Endodermal cell (in vitro differentiated cells): ENCODE measurements around the gene SNX6. TPM values are rescaled to one million over a fixed set of nuclear protein-coding genes. Genes with fewer than 3 reads are reported as not detected.

Experiments used
- DNase-seq: peaks from one replicate; pipeline ENCODE4 v3.0.0-alpha.2; 2017
- H3K27ac ChIP-seq: 2 replicates; pipeline ENCODE4 v1.5.1; 2013; ENCODE audit warnings: mild to moderate bottlenecking, low read depth, low read length, moderate library complexity
- H3K27me3 ChIP-seq: 2 replicates; pipeline ENCODE4 v1.6.1; 2013; ENCODE audit warnings: mild to moderate bottlenecking, low read length, moderate library complexity; ENCODE audit not compliant: insufficient read depth, control insufficient read depth, poor library complexity, severe bottlenecking
- H3K36me3 ChIP-seq: 2 replicates; pipeline ENCODE4 v1.7.0; 2013; ENCODE audit warnings: mild to moderate bottlenecking, low read length, moderate library complexity; ENCODE audit not compliant: control insufficient read depth, insufficient read depth
- H3K4me1 ChIP-seq: one replicate; pipeline ENCODE4 v1.7.0; 2013; ENCODE audit warnings: low read length; ENCODE audit not compliant: control insufficient read depth, insufficient read depth
- H3K4me3 ChIP-seq: 2 replicates; pipeline ENCODE4 v1.5.1; 2013; ENCODE audit warnings: mild to moderate bottlenecking, low read length, moderate library complexity
- H3K9ac ChIP-seq: 2 replicates; pipeline ENCODE4 v1.6.1; 2013; ENCODE audit warnings: mild to moderate bottlenecking, low read length, moderate library complexity; ENCODE audit not compliant: poor library complexity, severe bottlenecking; ENCODE audit errors: extremely low read depth
- H3K9me3 ChIP-seq: 2 replicates; pipeline ENCODE4 v1.6.1; 2013; ENCODE audit warnings: mild to moderate bottlenecking, low read length, moderate library complexity; ENCODE audit not compliant: control insufficient read depth
- H3K27ac Mint-ChIP-seq: 2 replicates; pipeline ENCODE4 v1.8.0; 2020; ENCODE audit warnings: mixed read lengths
- H3K27me3 Mint-ChIP-seq: 2 replicates; pipeline ENCODE4 v1.8.0; 2021; ENCODE audit warnings: mild to moderate bottlenecking, mixed read lengths; ENCODE audit not compliant: insufficient read depth
- H3K36me3 Mint-ChIP-seq: 2 replicates; pipeline ENCODE4 v1.8.0; 2020; ENCODE audit warnings: low read depth, mixed read lengths
- H3K4me1 Mint-ChIP-seq: 2 replicates; pipeline ENCODE4 v1.8.0; 2020; ENCODE audit warnings: mixed read lengths
- H3K4me3 Mint-ChIP-seq: 2 replicates; pipeline ENCODE4 v1.8.0; 2020; ENCODE audit warnings: mild to moderate bottlenecking, moderate library complexity, mixed read lengths
- H3K9me3 Mint-ChIP-seq: 2 replicates; pipeline ENCODE4 v1.8.0; 2020; ENCODE audit warnings: mild to moderate bottlenecking, mixed read lengths
- WGBS, 2 experiments: methylation state at CpG; one replicate each; pipeline versions ENCODE4 v1.1.5 to v1.1.7; 2013; ENCODE audit warnings: missing lambda C conversion rate in 2 of 2, mixed read lengths in 1 of 2; ENCODE audit not compliant: insufficient coverage in 1 of 2, insufficient read length in 1 of 2; 5-methylcytosine and 5-hydroxymethylcytosine counted together
- total RNA-seq, 2 donors: library from RNA; stranded (reverse); fragmentation: NEBNext Ultra II Directional in 1 of 2; extraction: Animal tissue kit (Norgen Biotek cat#: 25700) in 1 of 2; gene quantifications; 2 replicates in 1 of 2; 3 replicates in 1 of 2; pipeline ENCODE4 v1.2.1, GENCODE V29; 2021
- TF ChIP-seq, protein P1 (sequence below): fragments of 200-600 bp; sonication (generic); conservative IDR thresholded peaks from 2 replicates; pipeline ENCODE4 v1.5.0; 2021; ENCODE audit warnings: antibody characterized with exemption, mild to moderate bottlenecking

Gene SNX6
- total RNA-seq, 2 donors from 2014 or later = 69.6 to 73.2 TPM

DNA sequence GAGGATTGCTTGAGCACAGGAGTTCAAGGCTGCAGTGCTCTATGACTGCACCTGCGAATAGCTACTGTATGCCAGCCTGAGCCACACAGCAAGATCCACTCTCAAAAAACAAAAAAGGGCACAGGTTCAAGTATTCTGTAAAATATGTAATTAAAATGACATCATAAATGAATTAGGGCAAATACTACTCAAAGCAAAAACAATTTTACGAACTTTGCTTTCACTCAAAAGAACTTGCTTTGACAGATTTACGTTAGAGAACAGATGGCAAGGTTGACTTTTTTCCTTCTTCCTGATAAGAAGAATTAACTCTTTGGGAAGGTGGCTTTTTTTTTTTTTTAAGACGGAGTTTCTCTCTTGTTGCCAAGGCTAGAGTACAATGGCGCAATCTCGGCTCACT lies 46.4 kb downstream of the SNX6 start:
- H3K27me3 ChIP-seq = no peaks in the 10 kb centered on the region
- 93 to 94% methylated on average over 2 to 6 of the region's 6 CpGs for WGBS, 2 experiments
- Mint-ChIP-seq H3K36me3 (peaks cover 70% of the 10 kb centered on the region), H3K9me3 (no peaks in the 10 kb centered on the region), H3K27ac (no peak overlapping the region), H3K27me3 (no peaks in the 10 kb centered on the region), H3K4me1 (no peaks in the 10 kb centered on the region), H3K4me3 (no peak overlapping the region)
- no peak overlapping the region for H3K9ac ChIP-seq
- no peak for DNase-seq
- no peak overlapping the region for H3K27ac ChIP-seq
- no peak overlapping the region for H3K4me3 ChIP-seq
- no peaks in the 10 kb centered on the region for H3K4me1 ChIP-seq
- no peaks in the 10 kb centered on the region for H3K9me3 ChIP-seq
- TF ChIP-seq, protein P1, sequence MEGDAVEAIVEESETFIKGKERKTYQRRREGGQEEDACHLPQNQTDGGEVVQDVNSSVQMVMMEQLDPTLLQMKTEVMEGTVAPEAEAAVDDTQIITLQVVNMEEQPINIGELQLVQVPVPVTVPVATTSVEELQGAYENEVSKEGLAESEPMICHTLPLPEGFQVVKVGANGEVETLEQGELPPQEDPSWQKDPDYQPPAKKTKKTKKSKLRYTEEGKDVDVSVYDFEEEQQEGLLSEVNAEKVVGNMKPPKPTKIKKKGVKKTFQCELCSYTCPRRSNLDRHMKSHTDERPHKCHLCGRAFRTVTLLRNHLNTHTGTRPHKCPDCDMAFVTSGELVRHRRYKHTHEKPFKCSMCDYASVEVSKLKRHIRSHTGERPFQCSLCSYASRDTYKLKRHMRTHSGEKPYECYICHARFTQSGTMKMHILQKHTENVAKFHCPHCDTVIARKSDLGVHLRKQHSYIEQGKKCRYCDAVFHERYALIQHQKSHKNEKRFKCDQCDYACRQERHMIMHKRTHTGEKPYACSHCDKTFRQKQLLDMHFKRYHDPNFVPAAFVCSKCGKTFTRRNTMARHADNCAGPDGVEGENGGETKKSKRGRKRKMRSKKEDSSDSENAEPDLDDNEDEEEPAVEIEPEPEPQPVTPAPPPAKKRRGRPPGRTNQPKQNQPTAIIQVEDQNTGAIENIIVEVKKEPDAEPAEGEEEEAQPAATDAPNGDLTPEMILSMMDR = no peak
- H3K36me3 ChIP-seq = peaks cover 62% of the 10 kb centered on the region

DNA sequence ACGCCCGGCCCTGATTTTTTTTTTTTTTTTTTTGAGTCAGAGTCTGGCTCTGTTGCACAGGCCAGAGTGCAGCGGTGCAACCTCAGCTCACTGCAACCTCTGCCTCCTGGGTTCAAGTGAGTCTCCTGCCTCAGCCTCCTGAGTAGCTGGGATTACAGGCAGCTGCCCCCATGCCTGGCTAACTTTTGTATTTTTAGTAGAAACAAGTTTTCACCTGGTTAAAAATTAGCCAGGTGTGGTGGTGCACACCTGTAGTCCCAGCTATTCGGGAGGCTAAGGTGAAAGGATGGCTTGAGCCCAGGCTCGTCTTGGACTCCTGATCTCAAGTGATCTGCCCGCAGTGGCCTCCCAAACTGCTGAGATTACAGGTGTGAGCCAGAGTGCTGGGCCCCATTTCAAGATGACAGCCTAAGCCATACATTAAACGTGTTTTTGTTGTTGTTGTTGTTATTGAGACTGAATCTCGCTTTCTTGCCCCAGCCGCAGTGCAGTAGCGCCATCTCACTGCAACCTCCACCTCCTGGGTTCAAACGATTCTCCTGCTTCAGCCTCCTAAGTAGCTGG lies 47.7 kb downstream of the SNX6 start:
- Histone ChIP-seq H3K36me3 (peaks cover 66% of the 10 kb centered on the region), H3K27ac (no peak overlapping the region), H3K9ac (no peak overlapping the region), H3K9me3 (no peaks in the 10 kb centered on the region), H3K4me3 (no peak overlapping the region), H3K27me3 (no peaks in the 10 kb centered on the region), H3K4me1 (no peaks in the 10 kb centered on the region)
- H3K4me3 Mint-ChIP-seq = no peak overlapping the region
- peaks cover 64% of the 10 kb centered on the region for H3K36me3 Mint-ChIP-seq
- H3K27ac Mint-ChIP-seq = no peak overlapping the region
- H3K27me3 Mint-ChIP-seq = no peaks in the 10 kb centered on the region
- TF ChIP-seq, protein P1 = no peak
- DNase-seq = no peak
- 95 to 96% methylated on average over 8 to 11 of the region's 11 CpGs for WGBS, 2 experiments
- H3K4me1 Mint-ChIP-seq = no peaks in the 10 kb centered on the region
- H3K9me3 Mint-ChIP-seq = no peaks in the 10 kb centered on the region

DNA sequence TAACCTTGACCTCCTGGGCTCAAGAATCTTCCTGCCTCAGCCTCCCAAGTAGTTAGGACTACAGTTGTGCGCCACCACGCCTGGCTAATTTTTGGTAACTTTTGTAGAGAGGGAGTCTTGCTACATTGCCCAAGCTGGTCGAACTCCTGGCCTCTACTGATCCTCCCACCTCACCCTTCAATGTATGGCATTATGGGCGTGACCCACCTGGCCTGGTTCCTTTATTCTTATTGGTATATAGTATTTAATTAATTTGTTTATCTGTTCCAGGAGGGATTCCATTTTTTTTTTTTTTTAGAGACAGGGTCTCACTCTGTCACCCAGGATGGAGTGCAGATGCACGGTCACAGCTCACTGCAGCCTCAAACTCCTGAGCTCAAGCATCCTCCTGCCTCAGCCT lies 49.6 kb downstream of the SNX6 start:
- no peaks in the 10 kb centered on the region for H3K4me1 ChIP-seq
- H3K4me3 ChIP-seq = no peak overlapping the region
- no peak overlapping the region for H3K9ac ChIP-seq
- Mint-ChIP-seq H3K36me3 (peaks cover 65% of the 10 kb centered on the region), H3K4me1 (no peaks in the 10 kb centered on the region), H3K4me3 (no peak overlapping the region), H3K27ac (no peak overlapping the region), H3K27me3 (no peaks in the 10 kb centered on the region), H3K9me3 (no peaks in the 10 kb centered on the region)
- no peak for DNase-seq
- no peaks in the 10 kb centered on the region for H3K27me3 ChIP-seq
- no peak overlapping the region for H3K27ac ChIP-seq
- H3K9me3 ChIP-seq = no peaks in the 10 kb centered on the region
- peaks cover 62% of the 10 kb centered on the region for H3K36me3 ChIP-seq
- TF ChIP-seq, protein P1 = no peak
- 98 to 100% methylated on average over 1 to 4 of the region's 5 CpGs for WGBS, 2 experiments
